ENCODE data around the gene TARS1. TPM values are rescaled to one million over a fixed set of nuclear protein-coding genes. Genes with fewer than 3 reads are reported as not detected.

TARS1 gene
- total and polyA plus RNA-seq, 2 of the 8 experiments (the other 6 are each of a cell fraction or from before 2014, with no cell fraction given), result 94.4 to 445 TPM

GRCh38 chr5:33487236-33487635 lies 46.5 kb downstream of the TARS1 start:
- no peak overlapping the region for H3K14ac ChIP-seq (ENCODE audit: insufficient read length)
- H3K9me3 ChIP-seq (ENCODE audit: insufficient read depth in 2 of 2, low read depth in 1 of 2, low read length in 1 of 2), result no peaks in the 10 kb centered on the region
- WGBS, 2 experiments (ENCODE audit: extremely low coverage in 1 of 2, insufficient coverage in 1 of 2, insufficient read length in 1 of 2, insufficient replicate concordance in 2 of 2, low coverage in 1 of 2, low lambda C conversion rate in 2 of 2, missing lambda C conversion rate in 1 of 2), result 85% methylated on average over 3 of the region's 3 CpGs; no CpG with 5 or more reads in 1 of the 2 experiments

More at GRCh38 chr5:33487236-33487635, 46.5 kb downstream of the TARS1 start:
- Histone ChIP-seq H3K23ac (ENCODE audit: insufficient read length) (no peak overlapping the region), H4K5ac (ENCODE audit: insufficient read length, low read depth, low read length) (no peak overlapping the region), H4K8ac (ENCODE audit: extremely low read depth, insufficient read depth, low read length) (no peak overlapping the region), H4K20me1 (replicated peaks in 1 of 2; ENCODE audit: control insufficient read depth in 1 of 2, insufficient read depth in 2 of 2, low read length in 2 of 2) (no peaks in the 10 kb centered on the region), H2AFZ (ENCODE audit: low read length) (no peak overlapping the region), H3K79me1 (ENCODE audit: low read depth, low read length) (no peaks in the 10 kb centered on the region), H3K4me2 (ENCODE audit: insufficient read depth in 1 of 2, low read depth in 2 of 2, low read length in 2 of 2) (no peak overlapping the region), H2AK5ac (ENCODE audit: low read depth, low read length) (no peak overlapping the region), H3K9ac (replicated peaks in 1 of 4; ENCODE audit: extremely low read depth in 1 of 4, low read depth in 3 of 4, low read length in 3 of 4) (no peak overlapping the region), H2BK20ac (ENCODE audit: low read length) (no peak overlapping the region), H3K23me2 (ENCODE audit: low read depth, low read length) (no peaks in the 10 kb centered on the region), H3K4ac (replicated peaks; ENCODE audit: insufficient read length, low read depth, low read length) (no peak overlapping the region), H3K56ac (replicated peaks; ENCODE audit: insufficient read length, low read depth, low read length) (no peak overlapping the region), H3K27me3 (replicated peaks in 1 of 4; ENCODE audit: control insufficient read depth in 3 of 4, extremely low read depth in 1 of 4, insufficient read depth in 3 of 4, low read length in 3 of 4) (no peaks in the 10 kb centered on the region), H3K79me2 (ENCODE audit: control insufficient read depth in 1 of 2, insufficient read depth in 2 of 2, low read length in 2 of 2) (no peaks in the 10 kb centered on the region), H3K36me3 (ENCODE audit: control insufficient read depth in 2 of 4, insufficient read depth in 4 of 4, low read length in 3 of 4) (peaks cover 0 to 5% (median 1%) of the 10 kb centered on the region in 4 experiments; a peak in 3 of 8 replicates), H3K27ac (ENCODE audit: low read depth, low read length) (no peak overlapping the region), H3K4me1 (replicated peaks in 1 of 4; ENCODE audit: control insufficient read depth in 3 of 4, insufficient read depth in 4 of 4, low read length in 3 of 4) (peaks cover 6 to 12% (median 10%) of the 10 kb centered on the region in 4 experiments; a peak in 6 of 7 replicates), H4K91ac (replicated peaks; ENCODE audit: insufficient read length, low read length) (no peak overlapping the region), H2BK120ac (replicated peaks; ENCODE audit: low read depth, low read length) (no peak overlapping the region), H2BK12ac (ENCODE audit: low read depth, low read length) (no peak overlapping the region), H2BK15ac (ENCODE audit: low read length) (no peak overlapping the region), H3K18ac (ENCODE audit: extremely low read depth, low read length) (no peak overlapping the region), H2BK5ac (ENCODE audit: low read depth, low read length) (no peak overlapping the region), H3K4me3 (ENCODE audit: extremely low read depth in 1 of 4, insufficient read depth in 2 of 4, low read depth in 3 of 4, low read length in 4 of 4) (no peak overlapping the region)
- ChIA-PET CTCF (ENCODE audit: partially characterized antibody) (interaction anchor here (1.0 to 1.8 kb wide), 2 partner anchors 9 to 18 kb away, joined by 3 to 6 read pairs; no protein-coding TSS in a partner anchor), POLR2A (ENCODE audit: partially characterized antibody) (interaction anchor here (0.9 to 2.4 kb wide), 4 partner anchors 13 to 45 kb away, joined by 3 to 7 read pairs (median 6); no protein-coding TSS in a partner anchor)
- no peak for TF ChIP-seq BCL11A (IDR thresholded peaks at IDR 0.05; ENCODE audit: low read depth in 2 of 2, low read length in 2 of 2)
- DNase-seq (ENCODE audit: low read depth in 1 of 2, low spot score in 2 of 2) (no peak), FAIRE-seq (no peak)
